ENCODE measurements around the gene VSTM2L.
"Not testable (repeated sequence)": the region's sequence is repeated elsewhere in the genome, so short reads cannot be mapped to it uniquely, and the experiment has no call there.

Gene VSTM2L

DNA sequence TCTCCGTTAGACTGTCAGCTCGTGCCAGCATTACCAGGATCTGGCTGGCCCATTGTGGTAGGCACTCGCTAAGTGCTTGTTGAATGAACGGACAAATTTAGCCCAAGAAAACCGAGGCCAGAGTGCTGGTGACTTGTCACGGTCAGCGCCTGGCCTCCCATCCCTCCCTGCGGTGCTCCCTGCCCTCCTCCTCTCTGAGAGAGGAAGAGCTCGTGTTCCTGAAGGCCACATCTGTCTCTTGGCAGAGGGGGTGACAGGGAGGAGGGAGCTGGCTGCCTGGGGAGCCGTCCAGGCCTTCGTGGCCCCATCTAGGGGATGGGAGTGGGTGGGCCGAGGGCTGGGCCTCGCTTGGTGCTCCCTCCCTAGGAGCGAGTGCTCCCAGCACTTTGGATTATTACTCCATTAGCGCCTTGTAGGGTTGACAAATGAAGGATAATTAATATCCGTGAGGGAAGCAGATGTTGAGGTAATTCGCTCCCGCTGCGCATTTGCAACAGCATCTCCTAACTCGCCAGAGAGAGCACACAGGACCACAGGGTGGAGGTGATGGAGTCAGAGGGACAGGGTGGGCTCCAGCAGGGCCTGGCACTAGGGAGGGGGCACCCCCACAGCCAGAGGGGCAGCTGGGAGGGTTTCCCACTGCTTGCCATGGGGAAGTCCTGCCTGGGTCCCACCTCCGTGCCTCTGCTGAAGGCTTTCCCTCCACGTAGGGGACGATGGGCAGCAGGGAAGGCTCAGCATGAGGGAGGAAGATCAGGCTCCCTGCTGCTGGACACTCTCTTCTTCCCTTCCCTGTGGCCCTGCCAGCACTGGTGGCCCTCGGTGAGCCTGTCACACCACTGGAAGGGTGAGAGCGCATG, 37.0 kb downstream of the VSTM2L start:
- DNase-seq: peak; percentile 44

DNA sequence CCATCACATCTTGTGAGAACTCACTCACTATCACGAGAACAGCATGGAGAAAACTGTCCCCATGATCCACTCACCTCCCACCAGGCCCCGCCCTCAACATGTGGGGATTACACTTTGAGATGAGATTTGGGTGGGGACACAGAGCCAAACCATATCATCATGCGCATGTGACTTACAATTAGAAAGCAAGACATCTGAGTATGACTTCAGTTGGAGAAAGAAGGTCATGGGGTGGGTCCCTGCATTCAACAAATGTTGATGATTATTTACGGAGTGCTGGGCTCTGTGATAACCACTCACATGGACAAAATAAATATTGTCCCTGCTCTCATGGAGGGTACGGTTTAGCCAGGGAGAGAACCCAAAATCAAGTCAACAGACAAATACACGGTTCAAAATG, 37.9 kb downstream of the VSTM2L start:
- DNase-seq: no peak

DNA sequence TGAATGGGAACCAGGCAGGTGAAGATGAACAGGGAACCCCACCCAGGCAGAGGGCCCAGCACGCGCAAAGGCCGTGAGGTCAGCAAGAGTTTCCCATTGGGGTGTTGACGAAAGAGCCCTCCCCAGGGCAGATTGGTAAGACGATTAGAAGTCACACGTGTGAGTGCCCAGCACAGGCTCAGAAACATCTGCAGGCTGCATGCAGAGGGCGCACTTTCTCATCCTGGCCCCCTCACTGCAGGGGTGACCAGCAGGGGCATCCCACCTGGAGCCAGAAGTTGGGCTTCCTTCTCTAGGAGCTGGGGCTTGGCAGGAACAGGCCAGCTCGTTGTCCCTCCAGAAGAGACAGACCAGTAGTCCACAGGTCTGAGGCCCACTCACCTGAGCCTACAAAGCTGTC, 38.4 kb downstream of the VSTM2L start:
- no peak for DNase-seq

DNA sequence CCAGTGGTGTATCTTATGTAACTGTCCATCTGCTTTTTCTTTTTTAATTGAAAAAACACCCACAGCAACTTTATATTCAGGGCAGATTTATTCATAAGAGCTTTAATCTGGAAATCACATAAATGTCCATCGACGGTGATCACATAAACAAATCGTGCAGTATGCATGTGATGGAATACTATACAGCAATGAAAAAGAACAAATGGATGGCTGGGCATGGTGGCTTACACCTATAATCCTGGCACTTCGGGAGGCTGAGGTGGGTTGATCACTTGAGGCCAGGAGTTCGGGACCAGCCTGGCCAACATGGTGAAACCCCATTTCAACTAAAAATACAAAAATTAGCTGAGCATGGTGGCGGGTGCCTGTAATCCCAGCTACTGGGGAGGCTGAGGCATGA, 39.1 kb downstream of the VSTM2L start:
- no peak for DNase-seq

DNA sequence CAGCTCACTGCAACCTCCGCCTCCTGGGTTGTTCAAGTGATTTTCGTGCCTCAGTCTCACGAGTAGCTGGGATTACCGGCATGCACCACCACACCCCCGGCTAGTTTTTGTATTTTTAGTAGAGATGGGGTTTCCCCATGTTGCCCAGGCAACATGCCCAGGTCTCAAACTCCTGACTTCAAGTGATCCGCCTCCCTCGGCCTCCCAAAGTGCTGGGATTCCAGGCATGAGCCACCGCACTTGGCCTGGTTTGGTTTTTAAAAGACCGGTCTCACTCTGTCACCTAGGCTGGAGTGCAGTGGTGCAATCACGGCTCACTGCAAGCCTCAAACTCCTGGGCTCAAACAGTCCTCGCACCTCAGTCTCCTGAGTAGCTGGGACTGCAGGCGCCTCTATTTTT, 40.1 kb downstream of the VSTM2L start:
- no peak for DNase-seq

DNA sequence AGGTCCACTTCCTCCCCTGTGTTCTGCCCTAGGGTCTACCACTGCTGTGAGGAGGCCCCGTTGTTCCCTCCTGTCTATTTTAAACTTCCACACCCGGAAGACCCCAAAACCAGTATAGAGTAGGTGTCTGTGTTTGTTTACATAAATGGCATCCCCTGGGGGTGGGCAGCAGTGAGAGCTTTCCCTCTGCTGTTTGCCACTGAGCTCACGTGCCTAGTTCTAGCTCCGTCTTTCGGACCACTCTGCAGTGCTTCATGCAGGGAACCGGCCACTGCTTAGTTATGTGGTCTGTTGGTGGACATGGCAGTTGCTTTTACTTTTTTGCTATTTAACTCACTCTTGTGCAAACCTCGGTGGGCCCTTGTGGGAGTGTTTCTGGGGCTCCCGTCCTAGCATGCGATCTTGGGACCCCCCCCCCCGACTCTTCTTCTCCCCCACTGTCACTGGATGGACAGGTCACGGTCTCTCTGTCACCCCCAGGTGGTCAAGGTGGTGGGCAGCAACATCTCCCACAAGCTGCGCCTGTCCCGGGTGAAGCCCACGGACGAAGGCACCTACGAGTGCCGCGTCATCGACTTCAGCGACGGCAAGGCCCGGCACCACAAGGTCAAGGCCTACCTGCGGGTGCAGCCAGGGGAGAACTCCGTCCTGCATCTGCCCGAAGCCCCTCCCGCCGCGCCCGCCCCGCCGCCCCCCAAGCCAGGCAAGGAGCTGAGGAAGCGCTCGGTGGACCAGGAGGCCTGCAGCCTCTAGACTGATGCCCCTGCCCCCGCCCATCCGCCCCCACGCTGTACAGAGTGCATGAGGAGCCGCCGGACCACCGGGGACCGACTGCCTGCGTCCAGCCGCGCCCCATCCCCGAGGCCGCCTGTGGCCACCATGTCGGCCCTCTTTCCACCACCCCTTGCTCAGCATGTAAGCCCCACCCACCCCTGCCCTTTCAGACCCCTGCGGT, 40.9 kb downstream of the VSTM2L start:
- DNase-seq: peak; percentile 50

DNA sequence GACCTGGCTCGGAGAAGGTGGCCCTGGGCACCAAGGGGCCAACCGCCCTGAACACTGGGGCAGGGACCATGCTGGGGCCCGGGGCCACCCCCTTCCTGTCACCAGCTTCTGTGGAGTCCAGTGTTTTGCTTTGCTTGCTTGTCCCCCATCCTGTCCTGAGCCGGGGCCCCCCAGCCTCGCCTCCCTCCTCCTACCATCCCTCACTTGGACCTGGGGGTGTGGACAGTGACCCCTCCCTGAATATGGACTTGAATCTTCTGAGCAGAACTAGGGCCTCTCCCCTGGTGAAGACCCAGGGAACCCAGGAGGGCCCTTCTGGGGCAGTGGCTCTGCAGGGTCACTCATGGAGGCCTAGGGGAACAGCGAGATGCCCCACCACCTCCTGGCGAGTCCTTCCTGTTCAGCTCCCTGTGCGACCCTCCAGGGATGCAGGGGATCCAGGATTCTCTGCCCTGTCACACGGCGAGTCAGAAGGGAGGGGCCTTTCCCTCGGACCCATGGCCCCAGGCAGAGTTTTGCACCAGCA, 41.6 kb downstream of the VSTM2L start:
- DNase-seq: peak; percentile 53

DNA sequence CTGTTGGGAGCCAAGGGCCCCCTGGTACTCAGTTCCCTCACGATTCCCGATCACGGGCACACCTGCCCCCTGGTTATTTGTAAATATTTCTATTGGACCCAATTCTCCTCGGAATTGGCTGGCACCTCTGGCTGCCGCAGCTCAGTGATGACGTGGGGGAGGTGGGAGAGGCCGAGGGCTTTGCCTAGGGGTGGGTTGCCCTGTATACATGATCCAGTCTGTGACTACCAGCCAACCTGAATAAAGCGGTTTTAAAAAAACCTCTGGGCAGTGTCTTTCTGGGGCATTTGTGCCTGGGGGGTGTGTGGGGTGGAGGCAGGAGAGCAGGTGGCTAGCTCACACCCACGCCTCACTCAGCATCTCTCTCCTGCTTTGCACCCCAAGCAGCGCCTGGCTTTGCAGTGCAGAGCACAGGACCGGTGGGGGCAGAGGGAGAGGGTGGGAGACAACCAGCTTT, 42.2 kb downstream of the VSTM2L start:
- no peak for DNase-seq

DNA sequence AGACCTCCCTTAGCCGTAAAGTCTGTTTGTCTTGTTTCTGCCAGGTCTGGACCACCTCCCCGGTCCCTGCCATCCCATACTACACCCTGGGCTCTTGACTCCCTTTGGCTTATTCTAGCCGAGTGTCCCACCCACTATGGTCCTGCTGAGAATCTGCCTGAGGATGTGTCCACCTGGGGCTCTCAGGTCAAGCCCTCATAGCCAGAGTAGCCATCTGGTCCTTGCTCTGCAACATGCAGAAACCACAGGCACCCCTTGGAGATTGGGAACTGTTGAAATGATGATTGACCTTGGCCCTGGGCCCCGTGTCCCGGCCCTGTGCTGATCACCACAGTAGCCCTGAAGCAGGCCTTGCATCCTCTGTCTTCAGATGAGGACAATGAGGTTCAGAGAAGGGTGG, 44.0 kb downstream of the VSTM2L start:
- no peak for DNase-seq

DNA sequence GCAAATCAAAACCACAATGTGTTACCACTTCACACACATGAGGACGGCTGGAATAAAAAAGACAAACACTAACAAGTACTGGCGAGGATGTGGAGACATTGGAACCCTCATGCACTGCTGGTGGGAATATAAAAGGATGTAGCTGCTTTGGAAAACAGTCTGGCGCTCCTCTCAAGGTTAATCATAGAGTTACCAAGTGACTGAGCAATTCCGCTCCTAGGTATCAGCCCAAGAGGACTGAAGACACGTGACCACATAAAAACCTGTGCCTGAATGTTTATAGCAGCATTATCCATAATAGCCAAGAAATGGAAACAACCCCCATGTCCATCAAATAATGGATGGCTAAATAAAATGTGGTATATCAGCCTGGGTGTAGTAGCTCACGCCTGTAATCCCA, 45.0 kb downstream of the VSTM2L start:
- no peak for DNase-seq

DNA sequence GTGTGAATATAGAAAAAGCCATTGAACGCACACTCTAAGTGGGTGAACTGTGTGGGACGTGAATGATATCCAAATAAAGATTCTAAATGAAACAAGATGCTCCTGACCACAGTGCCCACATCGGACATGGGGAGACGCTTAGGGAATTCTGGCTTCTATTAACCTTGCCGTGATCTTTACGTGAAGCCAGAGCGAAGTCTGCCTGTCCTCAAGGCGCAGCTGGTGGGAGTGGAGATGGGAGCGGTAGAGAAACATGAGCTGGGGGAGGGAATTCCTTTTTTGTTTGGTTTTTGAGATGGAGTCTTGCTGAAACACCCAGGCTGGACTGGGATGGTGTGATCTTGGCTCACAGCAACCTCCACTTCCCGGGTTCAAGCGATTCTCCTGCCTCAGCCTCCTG, 46.0 kb downstream of the VSTM2L start:
- DNase-seq: no peak

DNA sequence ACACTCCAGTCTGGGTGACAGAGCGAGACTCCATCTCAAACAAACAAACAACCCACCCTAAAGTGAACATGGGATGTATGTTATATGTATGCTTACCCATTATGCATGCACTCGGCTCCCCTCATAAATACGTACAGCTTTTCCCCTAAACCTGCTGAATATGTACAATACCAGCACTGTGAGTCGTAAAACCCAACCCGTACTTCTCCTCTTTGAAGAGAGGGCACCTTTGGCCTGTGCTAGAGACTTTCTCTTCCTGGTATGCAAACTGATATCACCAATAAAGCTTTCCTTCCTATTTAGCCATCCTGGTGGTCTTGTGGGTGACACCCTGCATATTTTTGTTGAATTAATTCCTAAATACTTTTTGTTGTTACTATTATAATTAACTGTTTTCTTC, 51.3 kb downstream of the VSTM2L start:
- no peak for DNase-seq

DNA sequence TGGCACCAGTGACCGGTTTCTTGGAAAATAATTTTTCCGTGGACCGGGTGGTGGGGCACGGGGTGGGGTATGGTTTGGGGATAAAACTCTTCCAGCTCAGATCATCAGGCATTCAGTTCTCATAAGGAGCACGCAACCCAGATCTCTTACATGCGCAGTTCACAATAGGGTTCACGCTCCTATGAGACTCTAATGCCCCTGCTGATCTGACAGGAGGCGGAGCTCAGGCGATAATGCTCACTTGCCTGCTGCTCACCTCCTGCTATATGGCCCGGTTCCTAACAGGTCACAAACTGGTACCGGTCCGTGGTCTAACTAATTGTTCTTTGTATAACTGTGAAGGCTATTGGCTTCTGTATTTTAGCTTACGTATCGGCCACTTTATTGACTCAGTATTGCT, 51.7 kb downstream of the VSTM2L start:
- no peak for DNase-seq

DNA sequence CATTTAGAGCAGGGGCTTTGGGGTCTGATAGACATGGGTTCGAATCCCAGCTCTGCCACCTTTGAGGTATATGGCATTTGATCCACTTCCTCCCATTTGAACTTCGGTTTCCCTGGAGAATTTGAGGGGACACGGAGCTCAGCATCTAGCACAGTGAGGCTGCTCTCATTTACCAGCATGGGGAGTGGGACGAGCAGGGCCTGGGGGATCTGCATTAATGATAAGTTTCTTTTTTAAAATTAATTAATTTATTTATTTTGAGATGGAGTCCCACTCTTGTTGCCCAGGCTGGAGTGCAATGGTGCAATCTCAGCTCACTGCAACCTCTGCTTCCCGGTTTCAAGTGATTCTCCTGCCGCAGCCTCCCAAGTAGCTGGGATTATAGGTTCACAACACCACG, 52.6 kb downstream of the VSTM2L start:
- DNase-seq: no peak

DNA sequence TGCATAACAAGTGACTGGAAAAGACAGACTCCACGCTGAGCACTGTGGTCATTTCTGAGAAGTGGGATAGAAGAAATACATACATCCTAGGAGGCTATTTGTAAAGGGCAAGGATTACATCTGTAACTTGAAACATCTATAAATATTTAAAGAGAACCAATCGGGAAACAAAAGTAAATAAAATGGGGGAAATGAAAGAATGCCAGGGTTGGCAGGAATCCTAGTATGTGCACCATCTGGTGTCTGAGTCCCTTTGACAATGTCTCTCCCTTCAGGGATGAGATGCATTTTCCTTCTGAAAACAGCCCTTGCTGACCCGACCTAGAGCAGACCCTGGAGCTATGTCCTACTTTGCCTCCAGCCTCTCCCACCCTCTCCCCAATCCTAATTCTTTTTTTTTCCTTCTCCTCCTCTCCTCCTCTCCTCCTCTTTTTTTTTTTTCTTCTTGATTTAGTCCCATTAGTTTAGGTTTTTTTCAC, 53.2 kb downstream of the VSTM2L start:
- DNase-seq: no peak

DNA sequence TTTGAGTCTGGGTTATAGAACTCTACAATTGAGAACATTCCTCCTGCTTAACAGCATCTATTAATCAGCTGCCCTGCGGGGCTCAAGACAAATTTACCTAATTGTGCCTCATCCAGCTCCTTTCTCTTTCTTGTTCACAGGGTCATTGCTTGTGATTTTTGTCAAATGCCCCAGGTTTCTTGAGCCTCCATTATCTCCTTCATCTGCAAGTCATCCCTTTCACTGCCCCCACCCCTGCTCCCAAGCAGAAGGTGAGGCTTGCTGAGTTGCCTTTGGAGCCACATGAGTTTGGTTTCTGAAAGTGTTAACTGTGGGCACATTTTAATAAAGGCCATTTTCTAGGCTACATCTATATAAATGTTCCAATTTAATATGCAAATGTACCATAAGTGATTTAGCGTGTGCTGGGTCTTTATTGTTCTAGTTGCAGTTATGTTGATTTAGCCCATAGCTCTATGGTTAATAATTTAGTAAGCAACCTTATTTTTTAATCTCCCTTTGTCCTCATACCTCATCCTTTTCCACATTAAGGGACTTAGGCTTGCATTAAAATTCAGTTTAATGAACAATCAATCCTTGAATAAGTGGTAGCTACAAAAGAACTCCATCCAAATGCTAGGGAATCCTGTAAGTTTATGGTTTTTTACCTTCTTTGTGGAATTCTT, 56.1 kb downstream of the VSTM2L start:
- no peak for DNase-seq

DNA sequence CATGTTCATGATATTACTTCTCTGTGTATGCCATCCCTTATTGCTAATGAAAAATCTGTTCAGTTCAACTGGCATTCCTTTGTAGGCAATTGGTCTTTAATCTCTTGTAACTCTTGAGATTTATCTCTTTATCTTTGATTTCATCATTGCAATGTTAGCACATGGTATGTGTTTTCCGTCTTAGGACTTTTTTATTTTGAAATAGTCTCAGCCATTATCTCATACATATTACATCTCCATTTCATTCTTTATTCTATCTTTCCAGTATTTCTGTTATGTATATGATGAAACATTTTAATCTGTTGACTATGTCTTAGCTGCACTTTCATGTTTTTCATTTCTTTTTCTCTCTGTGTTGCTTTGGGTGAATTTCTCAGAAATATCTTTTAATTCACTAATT, 58.1 kb downstream of the VSTM2L start:
- no peak for DNase-seq

DNA sequence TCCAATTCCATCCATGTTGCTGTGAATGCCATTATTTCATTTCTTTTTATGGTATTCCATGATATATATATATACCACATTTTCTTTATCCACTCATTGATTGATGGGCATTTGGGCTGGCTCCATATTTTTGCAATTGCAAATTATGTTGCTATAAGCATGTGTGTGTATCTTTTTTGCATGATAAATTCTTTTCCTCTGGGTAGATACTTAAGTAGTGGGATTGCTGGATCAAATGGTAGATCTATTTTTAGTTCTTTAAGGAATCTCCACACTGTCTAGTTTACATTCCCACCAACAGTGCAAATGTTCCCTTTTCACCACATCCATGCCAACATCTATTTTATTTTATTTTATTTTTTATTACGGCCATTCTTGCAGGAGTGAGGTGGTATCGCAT, 60.6 kb downstream of the VSTM2L start:
- not testable (repeated sequence) for DNase-seq

DNA sequence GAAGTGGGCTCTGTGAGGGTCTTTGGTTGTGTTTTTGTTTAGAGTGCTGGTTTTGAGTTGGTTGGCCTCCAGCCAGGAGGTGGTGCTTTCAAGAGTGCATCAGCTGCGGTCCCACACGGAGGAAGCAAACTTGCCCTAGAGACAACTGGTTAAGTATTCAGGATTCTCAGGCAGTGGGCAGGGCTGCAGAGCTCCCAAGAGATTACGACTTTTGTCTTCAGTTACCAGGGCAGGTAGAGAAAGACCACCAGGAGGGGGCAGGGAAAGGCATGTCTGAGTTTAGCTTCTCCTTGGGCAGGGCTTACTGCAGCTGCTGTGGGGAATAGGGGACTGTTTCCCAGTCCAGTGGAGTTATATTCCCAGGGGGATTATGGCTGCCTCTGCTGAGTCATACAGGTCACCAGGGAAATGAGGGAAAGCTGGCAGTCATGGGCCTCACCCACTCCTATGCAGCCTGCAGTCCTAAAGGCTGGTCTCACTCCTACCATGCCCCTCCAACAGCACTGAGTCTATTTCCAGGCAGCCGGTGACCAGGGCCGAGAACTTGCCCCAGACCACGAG, 66.0 kb downstream of the VSTM2L start:
- DNase-seq: no peak

DNA sequence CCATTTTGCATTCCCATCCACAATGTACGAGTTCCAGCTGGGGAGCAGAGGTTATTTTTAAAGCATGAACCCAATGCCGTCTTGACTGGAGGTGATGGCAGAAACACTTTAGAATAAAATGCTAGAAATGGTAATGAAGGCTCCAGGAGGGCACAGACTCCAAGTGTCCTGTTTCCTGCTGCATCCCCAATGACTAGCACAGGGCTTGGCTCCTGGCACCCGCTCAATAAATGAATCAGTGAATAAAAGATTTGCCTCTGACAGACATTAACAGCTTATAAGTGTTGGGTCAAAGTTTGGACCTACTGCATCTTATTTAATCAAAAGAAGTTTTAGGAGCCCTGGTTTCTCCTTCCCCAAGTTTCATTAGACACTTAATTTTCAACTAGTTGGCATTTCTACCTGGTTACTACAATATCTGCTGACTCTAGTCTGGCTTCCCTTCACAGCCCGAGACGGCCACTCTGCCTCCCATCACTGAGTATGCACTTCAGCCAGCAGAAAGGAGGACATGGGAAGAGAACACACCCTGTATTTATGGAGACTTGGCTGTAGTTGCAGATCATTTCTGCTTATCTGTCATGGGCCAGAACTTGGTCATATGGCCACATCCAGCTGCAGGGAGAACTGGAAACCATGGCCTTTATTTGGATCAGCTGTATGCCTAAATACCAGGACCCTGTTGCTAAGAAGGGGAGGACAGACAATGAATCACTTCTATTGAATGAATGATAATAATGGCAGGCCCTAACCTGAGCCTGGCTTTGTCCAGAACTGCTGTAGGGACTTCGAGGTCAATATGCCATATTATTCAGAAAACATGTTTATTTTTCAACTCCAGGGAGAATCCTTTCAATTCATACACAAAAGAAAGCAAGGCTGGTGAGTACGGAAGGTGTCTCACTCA, 67.3 kb downstream of the VSTM2L start:
- DNase-seq: no peak

DNA sequence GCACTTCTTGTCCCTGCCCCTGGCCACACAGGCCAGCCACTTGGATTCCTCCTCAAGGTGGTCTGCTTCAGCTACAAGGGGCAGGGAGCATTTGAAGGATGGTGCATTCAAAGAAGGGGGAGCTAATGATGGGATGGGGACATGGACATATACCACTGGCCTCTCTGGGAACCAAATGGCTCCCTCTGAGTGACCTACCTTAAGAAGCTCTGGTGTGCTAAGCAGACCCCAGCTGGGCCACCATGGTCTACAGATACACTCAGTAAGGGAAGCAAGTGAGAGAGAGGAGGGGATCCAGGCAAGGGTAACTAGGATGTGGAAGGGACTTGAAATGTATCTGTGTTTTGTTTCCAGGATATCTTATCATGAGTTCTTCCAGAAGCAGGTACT, 67.9 kb downstream of the VSTM2L start:
- no peak for DNase-seq
